Activated CD4-positive, alpha-beta memory T cell treated with anti-CD3 and anti-CD28 coated beads for 36 hours (primary cell): ENCODE data around the gene DUSP19. TPM values are rescaled to one million over a fixed set of nuclear protein-coding genes. Genes with fewer than 3 reads are reported as not detected.

Experiments used
- CTCF ChIA-PET: fragments of 350-600 bp; sonication (Branson Sonifier 250); formaldehyde crosslinking; loops from one replicate; lab custom pipeline; 2021; ENCODE audit warnings: antibody characterized with exemption, inconsistent platforms; lab: Charles Lee
- POLR2A ChIA-PET: fragments of 350-600 bp; sonication (Branson Sonifier 250); formaldehyde crosslinking; loops from one replicate; lab custom pipeline; 2021; ENCODE audit warnings: antibody characterized with exemption; lab: Charles Lee
- DNase-seq: peaks from one replicate; pipeline ENCODE4 v3.0.0-alpha.2; 2020
- H3K27ac Mint-ChIP-seq: one replicate; pipeline ENCODE4 v1.8.0; 2021; ENCODE audit warnings: mixed read lengths
- H3K27me3 Mint-ChIP-seq: one replicate; pipeline ENCODE4 v1.8.0; 2021; ENCODE audit warnings: mixed read lengths
- H3K36me3 Mint-ChIP-seq: one replicate; pipeline ENCODE4 v1.8.0; 2021; ENCODE audit warnings: mixed read lengths
- H3K4me1 Mint-ChIP-seq: one replicate; pipeline ENCODE4 v1.8.0; 2021; ENCODE audit warnings: low read depth, mixed read lengths
- H3K4me3 Mint-ChIP-seq: one replicate; pipeline ENCODE4 v1.8.0; 2021; ENCODE audit warnings: mild to moderate bottlenecking, mixed read lengths
- H3K9me3 Mint-ChIP-seq: one replicate; pipeline ENCODE4 v1.8.0; 2021; ENCODE audit warnings: mixed read lengths
- intact Hi-C: fragments of 100-400 bp; cut with micrococcal nuclease; formaldehyde crosslinking; loops from one replicate; pipeline ENCODE4 v1.15.1; 2023
- total RNA-seq, 2 experiments: library from RNA; stranded (reverse); gene quantifications; one replicate each; pipeline ENCODE4 v1.2.3, GENCODE V29; 2021

DUSP19 gene
- total RNA-seq, 2 experiments from 2014 or later, result 2.1 to 2.7 TPM

- Mint-ChIP-seq H3K27me3 (peaks cover 8% of the 10 kb centered on the region), H3K9me3 (no peaks in the 10 kb centered on the region), H3K27ac (no peak overlapping the region), H3K4me3 (no peak overlapping the region), H3K4me1 (no peaks in the 10 kb centered on the region), H3K36me3 (no peaks in the 10 kb centered on the region)
- intact Hi-C loops, result no loop called here
- no peak for DNase-seq
- POLR2A ChIA-PET, result interaction anchor here (0.6 kb wide), 1 partner anchor 40 kb away, joined by 3 read pairs; no protein-coding TSS in a partner anchor
- CTCF ChIA-PET, result no interaction called here
Observed at GRCh38 chr2:183112577-183112976, 34.0 kb downstream of the DUSP19 start.

GRCh38 chr2:183113630-183114029 lies 35.1 kb downstream of the DUSP19 start:
- Mint-ChIP-seq H3K9me3 (no peaks in the 10 kb centered on the region), H3K4me3 (no peak overlapping the region), H3K27ac (no peak overlapping the region), H3K36me3 (no peaks in the 10 kb centered on the region), H3K27me3 (peaks cover 10% of the 10 kb centered on the region), H3K4me1 (no peaks in the 10 kb centered on the region)
- POLR2A ChIA-PET, result no interaction called here
- no peak for DNase-seq
- CTCF ChIA-PET, result no interaction called here
- intact Hi-C loops, result no loop called here

GRCh38 chr2:183117226-183117625 lies 38.7 kb downstream of the DUSP19 start:
- no peak for DNase-seq
- Mint-ChIP-seq H3K27me3 (peaks cover 10% of the 10 kb centered on the region), H3K36me3 (no peaks in the 10 kb centered on the region), H3K9me3 (no peaks in the 10 kb centered on the region), H3K27ac (no peak overlapping the region), H3K4me1 (no peaks in the 10 kb centered on the region), H3K4me3 (no peak overlapping the region)
- CTCF ChIA-PET, result no interaction called here
- POLR2A ChIA-PET, result no interaction called here
- intact Hi-C loops, result no loop called here

GRCh38 chr2:183123117-183123958 lies 44.8 kb downstream of the DUSP19 start:
- ChIA-PET CTCF (interaction anchor here (0.6 kb wide), 1 partner anchor 56 kb away, joined by 3 read pairs; no protein-coding TSS in a partner anchor), POLR2A (interaction anchor here (0.7 to 0.8 kb wide), 2 partner anchors 32 to 35 kb away, joined by 3 read pairs; no protein-coding TSS in a partner anchor)
- H3K27ac Mint-ChIP-seq, result peak overlapping the region; percentile 97
- peaks cover 3% of the 10 kb centered on the region for H3K27me3 Mint-ChIP-seq
- peak overlapping the region; percentile 94 for H3K4me3 Mint-ChIP-seq
- intact Hi-C loops, result no loop called here
- peaks cover 5% of the 10 kb centered on the region for H3K36me3 Mint-ChIP-seq
- H3K9me3 Mint-ChIP-seq, result no peaks in the 10 kb centered on the region
- peak; percentile 11 for DNase-seq
- H3K4me1 Mint-ChIP-seq, result peaks cover 26% of the 10 kb centered on the region

GRCh38 chr2:183123959-183124221 lies 45.3 kb downstream of the DUSP19 start:
- Mint-ChIP-seq H3K27ac (peak overlapping the region; percentile 97), H3K36me3 (peaks cover 8% of the 10 kb centered on the region), H3K27me3 (peaks cover 3% of the 10 kb centered on the region), H3K4me3 (peak overlapping the region; percentile 94), H3K9me3 (no peaks in the 10 kb centered on the region), H3K4me1 (peaks cover 26% of the 10 kb centered on the region)
- intact Hi-C loops, result loop anchor here (1.0 kb wide), 3 partner anchors 46 to 409 kb away; partner anchors contain the start of genes DUSP19 and NCKAP1
- no peak for DNase-seq
- ChIA-PET CTCF (interaction anchor here (0.6 kb wide), 1 partner anchor 56 kb away, joined by 3 read pairs; no protein-coding TSS in a partner anchor), POLR2A (interaction anchor here (0.8 kb wide), 1 partner anchor 32 kb away, joined by 3 read pairs; no protein-coding TSS in a partner anchor)

- peaks cover 30% of the 10 kb centered on the region for H3K4me1 Mint-ChIP-seq
- H3K9me3 Mint-ChIP-seq, result no peaks in the 10 kb centered on the region
- ChIA-PET CTCF (interaction anchor here (0.6 to 0.9 kb wide), 3 partner anchors 14 to 87 kb away, joined by 3 read pairs; no protein-coding TSS in a partner anchor), POLR2A (interaction anchor here (0.8 kb wide), 1 partner anchor 31 kb away, joined by 3 read pairs; no protein-coding TSS in a partner anchor)
- peak within 1 kb of the TSS; percentile 94 for H3K4me3 Mint-ChIP-seq
- intact Hi-C loops, result loop anchor here (1.0 kb wide), 3 partner anchors 46 to 409 kb away; partner anchors contain the start of genes DUSP19 and NCKAP1
- H3K27me3 Mint-ChIP-seq, result peaks cover under 1% of the 10 kb centered on the region
- H3K36me3 Mint-ChIP-seq, result peaks cover 12% of the 10 kb centered on the region
- peak within 1 kb of the TSS; percentile 97 for H3K27ac Mint-ChIP-seq
- peak; percentile 90 for DNase-seq
Observed at GRCh38 chr2:183124222-183124956, 45.8 kb downstream of the DUSP19 start, which contains the start of gene NUP35. Gene NUP35, plus strand, starts transcription at chr2:183124443. Its CDS starts 15 bp downstream, at chr2:183124458.

- H3K4me3 Mint-ChIP-seq, result peak overlapping the region; percentile 94
- peaks cover 12% of the 10 kb centered on the region for H3K36me3 Mint-ChIP-seq
- ChIA-PET POLR2A (interaction anchor here (0.5 kb wide), 1 partner anchor 13 kb away, joined by 3 read pairs; no protein-coding TSS in a partner anchor), CTCF (interaction anchor here (0.7 to 0.9 kb wide), 2 partner anchors 13 to 88 kb away, joined by 3 read pairs; no protein-coding TSS in a partner anchor)
- peaks cover 30% of the 10 kb centered on the region for H3K4me1 Mint-ChIP-seq
- H3K27me3 Mint-ChIP-seq, result no peaks in the 10 kb centered on the region
- DNase-seq, result no peak
- peak overlapping the region; percentile 97 for H3K27ac Mint-ChIP-seq
- no peaks in the 10 kb centered on the region for H3K9me3 Mint-ChIP-seq
- intact Hi-C loops, result loop anchor here (1.0 kb wide), 3 partner anchors 47 to 410 kb away; partner anchors contain the start of genes DUSP19 and NCKAP1
Observed at GRCh38 chr2:183124957-183125255, 46.4 kb downstream of the DUSP19 start.

- intact Hi-C loops, result no loop called here
- POLR2A ChIA-PET, result no interaction called here
- Mint-ChIP-seq H3K9me3 (no peaks in the 10 kb centered on the region), H3K36me3 (peaks cover 15% of the 10 kb centered on the region), H3K27me3 (no peaks in the 10 kb centered on the region), H3K27ac (no peak overlapping the region), H3K4me3 (peak overlapping the region; percentile 94), H3K4me1 (peaks cover 30% of the 10 kb centered on the region)
- CTCF ChIA-PET, result no interaction called here
- no peak for DNase-seq
Observed at GRCh38 chr2:183125659-183126341, 47.3 kb downstream of the DUSP19 start.

GRCh38 chr2:183126635-183127034 lies 48.1 kb downstream of the DUSP19 start:
- intact Hi-C loops, result no loop called here
- H3K27ac Mint-ChIP-seq, result no peak overlapping the region
- no peak overlapping the region for H3K4me3 Mint-ChIP-seq
- H3K4me1 Mint-ChIP-seq, result peaks cover 30% of the 10 kb centered on the region
- H3K9me3 Mint-ChIP-seq, result no peaks in the 10 kb centered on the region
- ChIA-PET CTCF (no interaction called here), POLR2A (no interaction called here)
- no peaks in the 10 kb centered on the region for H3K27me3 Mint-ChIP-seq
- H3K36me3 Mint-ChIP-seq, result peaks cover 20% of the 10 kb centered on the region
- no peak for DNase-seq

- DNase-seq, result no peak
- H3K27ac Mint-ChIP-seq, result no peak overlapping the region
- intact Hi-C loops, result no loop called here
- POLR2A ChIA-PET, result no interaction called here
- CTCF ChIA-PET, result no interaction called here
- peaks cover 36% of the 10 kb centered on the region for H3K36me3 Mint-ChIP-seq
- peaks cover 5% of the 10 kb centered on the region for H3K4me1 Mint-ChIP-seq
- no peak overlapping the region for H3K4me3 Mint-ChIP-seq
- no peaks in the 10 kb centered on the region for H3K9me3 Mint-ChIP-seq
- no peaks in the 10 kb centered on the region for H3K27me3 Mint-ChIP-seq
Observed at GRCh38 chr2:183134016-183134415, 55.5 kb downstream of the DUSP19 start.

- CTCF ChIA-PET, result no interaction called here
- POLR2A ChIA-PET, result no interaction called here
- Mint-ChIP-seq H3K4me3 (no peak overlapping the region), H3K9me3 (peaks cover 5% of the 10 kb centered on the region), H3K4me1 (peaks cover 4% of the 10 kb centered on the region), H3K27me3 (no peaks in the 10 kb centered on the region), H3K36me3 (peaks cover 58% of the 10 kb centered on the region), H3K27ac (no peak overlapping the region)
- no peak for DNase-seq
- intact Hi-C loops, result no loop called here
Observed at GRCh38 chr2:183148955-183149354, 70.4 kb downstream of the DUSP19 start.
